ENCODE data around the gene THBS2.
"Not testable (repeated sequence)": the region's sequence is repeated elsewhere in the genome, so short reads cannot be mapped to it uniquely, and the experiment has no call there.

The THBS2 gene

DNA sequence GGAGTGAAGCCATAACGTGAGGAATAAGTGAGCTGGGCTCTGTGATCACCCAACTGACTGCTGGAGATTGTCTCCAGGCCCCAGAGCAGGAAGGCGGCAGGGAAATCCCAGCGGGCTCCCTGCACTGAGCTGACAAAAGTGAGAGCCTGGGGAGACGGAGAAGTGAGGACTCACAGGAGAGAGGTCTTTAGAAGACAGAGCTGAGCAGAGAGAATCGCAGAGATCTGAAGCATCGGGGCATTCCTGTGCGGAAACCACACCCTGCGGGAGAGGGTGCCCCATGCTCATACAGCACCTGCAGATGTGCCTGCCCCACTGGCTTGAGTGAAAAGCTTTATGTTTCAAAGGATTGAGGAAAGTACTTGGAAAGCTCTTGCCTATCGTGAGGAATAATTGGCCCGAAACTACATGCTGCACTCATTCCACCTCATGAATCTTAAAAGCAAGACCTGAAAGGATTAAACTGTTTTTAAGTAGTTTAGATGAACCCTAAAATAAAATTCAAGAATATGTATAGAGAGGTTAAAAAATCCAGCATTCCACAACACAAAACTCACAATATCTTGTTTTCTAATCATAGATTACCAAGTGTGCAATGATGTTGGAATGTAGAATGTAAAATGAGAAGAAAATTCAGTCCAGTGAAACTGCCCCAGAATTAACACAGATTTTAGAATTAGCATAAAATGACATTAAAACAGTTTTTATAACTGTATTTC is 17.7 kb upstream of the THBS2 start:
- H3K9me3 ChIP-seq (ENCODE audit: insufficient read depth, low read depth, low read length) = peaks cover 6% of the 10 kb centered on the region; the same call in 1 of the 2 replicates
- H3K4me2 ChIP-seq (ENCODE audit: low read depth, low read length, poor library complexity, severe bottlenecking) = no peak overlapping the region
- H3F3A ChIP-seq (ENCODE audit: low read depth) = no peaks in the 10 kb centered on the region
- no peak overlapping the region for H2AFZ ChIP-seq (ENCODE audit: low read length)
- no peaks in the 10 kb centered on the region for H3K27me3 ChIP-seq (ENCODE audit: insufficient read depth, low read length, poor library complexity, severe bottlenecking)
- H3K4me3 ChIP-seq (ENCODE audit: low read length, poor library complexity, severe bottlenecking) = no peak overlapping the region
- H3K36me3 ChIP-seq (ENCODE audit: insufficient read depth, low read length) = no peaks in the 10 kb centered on the region
- H3K9me2 ChIP-seq (replicated peaks; ENCODE audit: low read depth, low read length) = no peaks in the 10 kb centered on the region
- H3K4me1 ChIP-seq (ENCODE audit: insufficient read depth, low read length, poor library complexity, severe bottlenecking) = no peaks in the 10 kb centered on the region
- no peaks in the 10 kb centered on the region for H3K79me2 ChIP-seq (ENCODE audit: insufficient read depth, low read length)
- TF ChIP-seq EZH2phosphoT487 (IDR thresholded peaks at IDR 0.05; ENCODE audit: borderline replicate concordance) = no peak
- TF ChIP-seq, protein P1, sequence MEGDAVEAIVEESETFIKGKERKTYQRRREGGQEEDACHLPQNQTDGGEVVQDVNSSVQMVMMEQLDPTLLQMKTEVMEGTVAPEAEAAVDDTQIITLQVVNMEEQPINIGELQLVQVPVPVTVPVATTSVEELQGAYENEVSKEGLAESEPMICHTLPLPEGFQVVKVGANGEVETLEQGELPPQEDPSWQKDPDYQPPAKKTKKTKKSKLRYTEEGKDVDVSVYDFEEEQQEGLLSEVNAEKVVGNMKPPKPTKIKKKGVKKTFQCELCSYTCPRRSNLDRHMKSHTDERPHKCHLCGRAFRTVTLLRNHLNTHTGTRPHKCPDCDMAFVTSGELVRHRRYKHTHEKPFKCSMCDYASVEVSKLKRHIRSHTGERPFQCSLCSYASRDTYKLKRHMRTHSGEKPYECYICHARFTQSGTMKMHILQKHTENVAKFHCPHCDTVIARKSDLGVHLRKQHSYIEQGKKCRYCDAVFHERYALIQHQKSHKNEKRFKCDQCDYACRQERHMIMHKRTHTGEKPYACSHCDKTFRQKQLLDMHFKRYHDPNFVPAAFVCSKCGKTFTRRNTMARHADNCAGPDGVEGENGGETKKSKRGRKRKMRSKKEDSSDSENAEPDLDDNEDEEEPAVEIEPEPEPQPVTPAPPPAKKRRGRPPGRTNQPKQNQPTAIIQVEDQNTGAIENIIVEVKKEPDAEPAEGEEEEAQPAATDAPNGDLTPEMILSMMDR (conservative IDR thresholded peaks at IDR 0.05; ENCODE audit: low read length) = no peak
- no peak overlapping the region for H3K9ac ChIP-seq (ENCODE audit: low read depth, low read length, poor library complexity, severe bottlenecking)
- H4K20me1 ChIP-seq (ENCODE audit: insufficient read depth, low read length, poor library complexity, severe bottlenecking) = no peaks in the 10 kb centered on the region

DNA sequence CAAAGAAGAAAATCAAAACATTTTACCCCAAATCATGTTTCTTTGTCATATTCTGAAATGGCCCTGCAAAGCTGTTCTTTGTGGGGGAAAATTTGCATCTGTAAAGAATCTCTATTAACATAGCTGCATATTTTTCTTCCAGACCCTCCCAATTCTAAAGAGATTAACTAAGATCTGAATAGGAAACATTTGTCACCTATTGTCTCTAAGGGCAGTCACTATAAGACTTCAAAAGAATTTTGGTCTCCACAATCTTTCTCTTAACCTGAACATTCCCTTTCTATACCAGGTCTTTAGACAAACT is 16.4 kb upstream of the THBS2 start:
- peaks cover 12% of the 10 kb centered on the region; the same call in 1 of the 2 replicates for H3K9me3 ChIP-seq (ENCODE audit: insufficient read depth, low read depth, low read length)
- H4K20me1 ChIP-seq (ENCODE audit: insufficient read depth, low read length, poor library complexity, severe bottlenecking); H3K79me2 ChIP-seq (ENCODE audit: insufficient read depth, low read length); H3K9ac ChIP-seq (ENCODE audit: low read depth, low read length, poor library complexity, severe bottlenecking); H3K4me1 ChIP-seq (ENCODE audit: insufficient read depth, low read length, poor library complexity, severe bottlenecking); H3K9me2 ChIP-seq (replicated peaks; ENCODE audit: low read depth, low read length); H3K27me3 ChIP-seq (ENCODE audit: insufficient read depth, low read length, poor library complexity, severe bottlenecking); H3K4me2 ChIP-seq (ENCODE audit: low read depth, low read length, poor library complexity, severe bottlenecking); H3K36me3 ChIP-seq (ENCODE audit: insufficient read depth, low read length); H3F3A ChIP-seq (ENCODE audit: low read depth); H2AFZ ChIP-seq (ENCODE audit: low read length); H3K4me3 ChIP-seq (ENCODE audit: low read length, poor library complexity, severe bottlenecking): not testable (repeated sequence)

DNA sequence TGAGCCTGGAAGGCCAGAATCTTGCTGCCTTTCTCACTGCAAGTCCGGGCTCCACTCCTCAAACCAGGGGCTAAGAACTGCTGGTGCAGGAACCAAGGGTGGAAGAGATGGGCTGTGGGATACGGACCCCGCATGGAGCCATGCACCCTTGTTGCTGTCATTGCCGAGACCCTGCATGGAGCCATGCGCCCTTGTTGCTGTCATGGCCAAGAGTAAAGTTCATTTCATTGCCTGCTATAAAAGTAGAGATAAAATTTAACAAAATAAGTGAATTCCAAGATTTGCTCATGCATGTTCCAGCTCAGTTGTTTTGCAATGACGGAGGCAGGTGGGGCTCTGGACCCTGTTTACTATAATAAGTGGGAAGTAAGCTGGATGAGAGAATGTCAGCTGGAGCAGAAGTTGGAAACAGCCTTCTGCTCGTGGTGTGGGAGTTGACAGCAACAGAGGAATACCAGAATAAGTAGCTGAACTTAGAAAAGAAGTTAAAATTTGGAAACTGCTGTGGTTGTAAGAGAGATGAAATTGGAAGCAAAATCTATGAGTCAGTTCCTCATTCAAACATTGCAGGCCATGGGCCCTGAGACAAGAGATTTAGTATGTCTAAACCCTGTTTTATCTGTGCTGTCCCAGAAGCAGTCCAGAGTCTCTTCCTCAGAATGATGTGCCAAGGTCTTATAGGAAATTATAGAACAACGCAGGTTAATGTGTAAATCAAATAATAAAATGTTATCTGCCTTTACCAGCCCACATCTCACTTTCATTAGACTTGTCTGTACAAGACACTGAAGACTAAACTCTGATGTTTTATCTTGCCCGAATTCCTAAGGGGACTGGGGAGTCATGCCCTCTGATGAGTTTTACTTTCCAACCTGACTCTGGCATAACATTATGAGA is 15.8 kb upstream of the THBS2 start:
- Histone ChIP-seq H3K4me2 (ENCODE audit: low read depth, low read length, poor library complexity, severe bottlenecking) (no peak overlapping the region), H3K9me2 (replicated peaks; ENCODE audit: low read depth, low read length) (no peaks in the 10 kb centered on the region), H3K9ac (ENCODE audit: low read depth, low read length, poor library complexity, severe bottlenecking) (no peak overlapping the region), H3K36me3 (ENCODE audit: insufficient read depth, low read length) (no peaks in the 10 kb centered on the region), H3K27me3 (ENCODE audit: insufficient read depth, low read length, poor library complexity, severe bottlenecking) (no peaks in the 10 kb centered on the region), H2AFZ (ENCODE audit: low read length) (no peak overlapping the region), H3K9me3 (ENCODE audit: insufficient read depth, low read depth, low read length) (peaks cover 12% of the 10 kb centered on the region; the same call in 1 of the 2 replicates), H3K4me3 (ENCODE audit: low read length, poor library complexity, severe bottlenecking) (no peak overlapping the region), H4K20me1 (ENCODE audit: insufficient read depth, low read length, poor library complexity, severe bottlenecking) (no peaks in the 10 kb centered on the region), H3K4me1 (ENCODE audit: insufficient read depth, low read length, poor library complexity, severe bottlenecking) (no peaks in the 10 kb centered on the region), H3F3A (ENCODE audit: low read depth) (no peaks in the 10 kb centered on the region), H3K79me2 (ENCODE audit: insufficient read depth, low read length) (no peaks in the 10 kb centered on the region)
- TF ChIP-seq EZH2phosphoT487 (IDR thresholded peaks at IDR 0.05; ENCODE audit: borderline replicate concordance) = no peak
- TF ChIP-seq, protein P1 (conservative IDR thresholded peaks at IDR 0.05; ENCODE audit: low read length) = no peak
